ENCODE measurements around the gene CFAP157.
A peak's percentile ranks its signal among the peaks of the same experiment; 100 is the strongest.
"Not testable (repeated sequence)": the region's sequence is repeated elsewhere in the genome, so short reads cannot be mapped to it uniquely, and the experiment has no call there.

The CFAP157 gene

GRCh38 chr9:127739614-127740330 lies 33.0 kb downstream of the CFAP157 start:
- DNase-seq, result no peak

GRCh38 chr9:127741831-127742434 lies 35.1 kb downstream of the CFAP157 start:
- DNase-seq, result peak; percentile 47 to 69

GRCh38 chr9:127742435-127743088 lies 35.8 kb downstream of the CFAP157 start:
- DNase-seq, result peak in 1 of 2 experiments; percentile 66

GRCh38 chr9:127744398-127745110 lies 37.8 kb downstream of the CFAP157 start:
- DNase-seq, result no peak

GRCh38 chr9:127746959-127747569 lies 40.3 kb downstream of the CFAP157 start:
- DNase-seq, result no peak

GRCh38 chr9:127749090-127749787 lies 42.5 kb downstream of the CFAP157 start:
- no peak for DNase-seq

GRCh38 chr9:127751269-127752054 lies 44.7 kb downstream of the CFAP157 start:
- DNase-seq, result no peak

- no peak for DNase-seq
Observed at GRCh38 chr9:127753148-127753547, 46.4 kb downstream of the CFAP157 start.

- DNase-seq, result no peak
Observed at GRCh38 chr9:127753622-127754021, 46.8 kb downstream of the CFAP157 start.

GRCh38 chr9:127754099-127755060 lies 47.6 kb downstream of the CFAP157 start:
- peak in 1 of 2 experiments; percentile 69 for DNase-seq

GRCh38 chr9:127755061-127756060 lies 48.6 kb downstream of the CFAP157 start:
- no peak for DNase-seq

GRCh38 chr9:127756233-127756632 lies 49.4 kb downstream of the CFAP157 start:
- DNase-seq, result no peak

- not testable (repeated sequence) for DNase-seq
Observed at GRCh38 chr9:127756776-127757175, 50.0 kb downstream of the CFAP157 start.

- DNase-seq, result no peak
Observed at GRCh38 chr9:127758843-127759242, 52.1 kb downstream of the CFAP157 start.

GRCh38 chr9:127761061-127761460 lies 54.3 kb downstream of the CFAP157 start:
- no peak for DNase-seq

- DNase-seq, result no peak
Observed at GRCh38 chr9:127761491-127761956, 54.7 kb downstream of the CFAP157 start.

- DNase-seq, result no peak
Observed at GRCh38 chr9:127762111-127762676, 55.4 kb downstream of the CFAP157 start.

- no peak for DNase-seq
Observed at GRCh38 chr9:127763918-127764384, 57.2 kb downstream of the CFAP157 start.

All from cerebellar nuclear complex (tissue), 1 donor.